PC-9 (cell line): Measurements from ENCODE around the gene CFAP47.

Experiments used
- EZH2 ChIP-seq: fragments of 200-600 bp; sonication (generic); IDR thresholded peaks from 2 replicates; pipeline ENCODE4 v1.8.0; 2017; ENCODE audit warnings: antibody characterized with exemption, low read depth
- TF ChIP-seq, protein P1 (sequence below): fragments of 200-600 bp; sonication (generic); conservative IDR thresholded peaks from 2 replicates; pipeline ENCODE4 v1.6.1; 2017; ENCODE audit warnings: mixed run types, antibody characterized with exemption, mild to moderate bottlenecking, moderate library complexity

- TF ChIP-seq EZH2: no peak
- TF ChIP-seq, protein P1, sequence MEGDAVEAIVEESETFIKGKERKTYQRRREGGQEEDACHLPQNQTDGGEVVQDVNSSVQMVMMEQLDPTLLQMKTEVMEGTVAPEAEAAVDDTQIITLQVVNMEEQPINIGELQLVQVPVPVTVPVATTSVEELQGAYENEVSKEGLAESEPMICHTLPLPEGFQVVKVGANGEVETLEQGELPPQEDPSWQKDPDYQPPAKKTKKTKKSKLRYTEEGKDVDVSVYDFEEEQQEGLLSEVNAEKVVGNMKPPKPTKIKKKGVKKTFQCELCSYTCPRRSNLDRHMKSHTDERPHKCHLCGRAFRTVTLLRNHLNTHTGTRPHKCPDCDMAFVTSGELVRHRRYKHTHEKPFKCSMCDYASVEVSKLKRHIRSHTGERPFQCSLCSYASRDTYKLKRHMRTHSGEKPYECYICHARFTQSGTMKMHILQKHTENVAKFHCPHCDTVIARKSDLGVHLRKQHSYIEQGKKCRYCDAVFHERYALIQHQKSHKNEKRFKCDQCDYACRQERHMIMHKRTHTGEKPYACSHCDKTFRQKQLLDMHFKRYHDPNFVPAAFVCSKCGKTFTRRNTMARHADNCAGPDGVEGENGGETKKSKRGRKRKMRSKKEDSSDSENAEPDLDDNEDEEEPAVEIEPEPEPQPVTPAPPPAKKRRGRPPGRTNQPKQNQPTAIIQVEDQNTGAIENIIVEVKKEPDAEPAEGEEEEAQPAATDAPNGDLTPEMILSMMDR: no peak
These were observed 299.3 kb downstream of the CFAP47 start for GRCh38 chrX:36218801-36219200.
